Activated T-helper 9 cell treated with anti-CD3 and anti-CD28 coated beads, Interleukin-2, amount 50 U/mL, for 16 hours (primary cell): Measurements from ENCODE around the gene LAMA2.
"Not testable (repeated sequence)": the region's sequence is repeated elsewhere in the genome, so short reads cannot be mapped to it uniquely, and the experiment has no call there.

ENCODE experiments used
- DNase-seq: peaks from one replicate; pipeline ENCODE4 v3.0.0-alpha.2; 2020; ENCODE audit warnings: low read depth

LAMA2 gene

GRCh38 chr6:129008591-129008990 is 125.7 kb downstream of the LAMA2 start:
- DNase-seq, result no peak

GRCh38 chr6:129009851-129010250 is 126.9 kb downstream of the LAMA2 start:
- no peak for DNase-seq

- DNase-seq, result no peak
Observed at GRCh38 chr6:129014302-129014701, 131.4 kb downstream of the LAMA2 start.

GRCh38 chr6:129015721-129016120 is 132.8 kb downstream of the LAMA2 start:
- no peak for DNase-seq

GRCh38 chr6:129016844-129017243 is 133.9 kb downstream of the LAMA2 start:
- DNase-seq, result no peak

- no peak for DNase-seq
Observed at GRCh38 chr6:129022011-129022553, 139.1 kb downstream of the LAMA2 start.

GRCh38 chr6:129026601-129027000 is 143.7 kb downstream of the LAMA2 start:
- DNase-seq, result no peak

GRCh38 chr6:129029778-129030177 is 146.8 kb downstream of the LAMA2 start:
- no peak for DNase-seq

- no peak for DNase-seq
Observed at GRCh38 chr6:129030215-129030614, 147.3 kb downstream of the LAMA2 start.

GRCh38 chr6:129031051-129031599 is 148.2 kb downstream of the LAMA2 start:
- no peak for DNase-seq

- no peak for DNase-seq
Observed at GRCh38 chr6:129032602-129033001, 149.7 kb downstream of the LAMA2 start.

- DNase-seq, result no peak
Observed at GRCh38 chr6:129033180-129033579, 150.2 kb downstream of the LAMA2 start.

- DNase-seq, result no peak
Observed at GRCh38 chr6:129033581-129033980, 150.6 kb downstream of the LAMA2 start.

GRCh38 chr6:129041563-129041962 is 158.6 kb downstream of the LAMA2 start:
- no peak for DNase-seq

- DNase-seq, result no peak
Observed at GRCh38 chr6:129046526-129046925, 163.6 kb downstream of the LAMA2 start.

GRCh38 chr6:129047834-129048233 is 164.9 kb downstream of the LAMA2 start:
- DNase-seq, result no peak

GRCh38 chr6:129050086-129050485 is 167.1 kb downstream of the LAMA2 start:
- DNase-seq, result no peak

GRCh38 chr6:129053143-129053542 is 170.2 kb downstream of the LAMA2 start:
- not testable (repeated sequence) for DNase-seq

GRCh38 chr6:129055796-129056195 is 172.9 kb downstream of the LAMA2 start:
- no peak for DNase-seq

GRCh38 chr6:129059650-129060049 is 176.7 kb downstream of the LAMA2 start:
- DNase-seq, result no peak

GRCh38 chr6:129069006-129069405 is 186.1 kb downstream of the LAMA2 start:
- DNase-seq, result no peak

GRCh38 chr6:129073051-129073450 is 190.1 kb downstream of the LAMA2 start:
- no peak for DNase-seq

GRCh38 chr6:129073691-129074395 is 190.9 kb downstream of the LAMA2 start:
- DNase-seq, result no peak

- no peak for DNase-seq
Observed at GRCh38 chr6:129084406-129084805, 201.5 kb downstream of the LAMA2 start.
